Measurements from ENCODE around the gene LCN12.

The LCN12 gene

DNA sequence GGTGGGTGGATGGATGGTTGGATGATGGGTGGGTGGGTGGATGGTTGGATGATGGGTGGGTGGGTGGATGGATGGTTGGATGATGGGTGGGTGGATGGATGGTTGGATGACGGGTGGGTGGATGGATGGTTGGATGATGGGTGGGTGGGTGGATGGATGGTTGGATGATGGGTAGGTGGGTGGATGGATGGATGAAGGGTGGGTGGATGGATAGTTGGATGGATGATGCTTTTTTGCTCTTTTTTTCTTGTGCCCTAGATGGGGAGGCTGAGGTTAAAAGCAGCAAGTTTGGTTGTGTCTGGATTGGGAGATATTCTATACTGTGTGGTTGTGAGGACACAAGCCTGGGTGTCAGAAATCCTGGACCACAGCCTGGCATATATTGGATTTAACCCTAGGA is 5.4 kb downstream of the LCN12 start:
- TF ChIP-seq YY1 (IDR thresholded peaks at IDR 0.05; ENCODE audit: low read depth) = no peak
- TF ChIP-seq, protein P1, sequence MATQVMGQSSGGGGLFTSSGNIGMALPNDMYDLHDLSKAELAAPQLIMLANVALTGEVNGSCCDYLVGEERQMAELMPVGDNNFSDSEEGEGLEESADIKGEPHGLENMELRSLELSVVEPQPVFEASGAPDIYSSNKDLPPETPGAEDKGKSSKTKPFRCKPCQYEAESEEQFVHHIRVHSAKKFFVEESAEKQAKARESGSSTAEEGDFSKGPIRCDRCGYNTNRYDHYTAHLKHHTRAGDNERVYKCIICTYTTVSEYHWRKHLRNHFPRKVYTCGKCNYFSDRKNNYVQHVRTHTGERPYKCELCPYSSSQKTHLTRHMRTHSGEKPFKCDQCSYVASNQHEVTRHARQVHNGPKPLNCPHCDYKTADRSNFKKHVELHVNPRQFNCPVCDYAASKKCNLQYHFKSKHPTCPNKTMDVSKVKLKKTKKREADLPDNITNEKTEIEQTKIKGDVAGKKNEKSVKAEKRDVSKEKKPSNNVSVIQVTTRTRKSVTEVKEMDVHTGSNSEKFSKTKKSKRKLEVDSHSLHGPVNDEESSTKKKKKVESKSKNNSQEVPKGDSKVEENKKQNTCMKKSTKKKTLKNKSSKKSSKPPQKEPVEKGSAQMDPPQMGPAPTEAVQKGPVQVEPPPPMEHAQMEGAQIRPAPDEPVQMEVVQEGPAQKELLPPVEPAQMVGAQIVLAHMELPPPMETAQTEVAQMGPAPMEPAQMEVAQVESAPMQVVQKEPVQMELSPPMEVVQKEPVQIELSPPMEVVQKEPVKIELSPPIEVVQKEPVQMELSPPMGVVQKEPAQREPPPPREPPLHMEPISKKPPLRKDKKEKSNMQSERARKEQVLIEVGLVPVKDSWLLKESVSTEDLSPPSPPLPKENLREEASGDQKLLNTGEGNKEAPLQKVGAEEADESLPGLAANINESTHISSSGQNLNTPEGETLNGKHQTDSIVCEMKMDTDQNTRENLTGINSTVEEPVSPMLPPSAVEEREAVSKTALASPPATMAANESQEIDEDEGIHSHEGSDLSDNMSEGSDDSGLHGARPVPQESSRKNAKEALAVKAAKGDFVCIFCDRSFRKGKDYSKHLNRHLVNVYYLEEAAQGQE (IDR thresholded peaks at IDR 0.05; ENCODE audit: low read depth) = no peak
- no peak for TF ChIP-seq NFIC (IDR thresholded peaks at IDR 0.05)

DNA sequence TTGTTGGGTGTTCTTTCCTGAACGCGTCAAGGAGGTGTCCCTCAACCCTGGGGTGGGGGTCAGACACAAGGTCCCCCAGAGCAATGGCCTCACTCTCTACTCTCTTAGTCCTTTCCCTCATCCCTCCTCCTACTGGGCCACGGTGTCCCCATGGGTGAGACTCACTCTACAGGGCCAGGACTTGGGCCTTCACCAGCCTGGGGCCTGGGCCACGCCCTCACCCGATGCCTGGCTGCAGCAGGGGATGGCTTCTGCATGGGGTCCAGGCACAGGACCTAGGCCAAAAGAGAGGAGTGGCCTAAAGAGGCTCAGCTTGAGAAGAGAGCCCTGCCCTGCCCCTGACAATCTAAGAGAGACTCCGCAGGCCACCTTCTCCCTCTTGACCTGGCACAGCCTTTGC is 5.8 kb downstream of the LCN12 start:
- TF ChIP-seq RAD21 (IDR thresholded peaks at IDR 0.05; ENCODE audit: low read depth) (no peak), EGR1 (IDR thresholded peaks at IDR 0.05) (no peak), EP300 (IDR thresholded peaks at IDR 0.05; ENCODE audit: borderline replicate concordance) (no peak), CREB1 (IDR thresholded peaks at IDR 0.05; ENCODE audit: low read depth) (no peak), YY1 (IDR thresholded peaks at IDR 0.05; ENCODE audit: low read depth) (no peak), FOXM1 (IDR thresholded peaks at IDR 0.05; ENCODE audit: borderline replicate concordance, low read depth) (no peak), ZBTB7A (IDR thresholded peaks at IDR 0.05; ENCODE audit: low read depth) (no peak), NFIC (IDR thresholded peaks at IDR 0.05) (no peak), TAF1 (IDR thresholded peaks at IDR 0.05; ENCODE audit: low read depth) (no peak), CEBPB (IDR thresholded peaks at IDR 0.05) (no peak), TEAD4 (IDR thresholded peaks at IDR 0.05) (no peak)
- TF ChIP-seq, protein P1 (IDR thresholded peaks at IDR 0.05; ENCODE audit: low read depth) = no peak
- TF ChIP-seq, protein P2, sequence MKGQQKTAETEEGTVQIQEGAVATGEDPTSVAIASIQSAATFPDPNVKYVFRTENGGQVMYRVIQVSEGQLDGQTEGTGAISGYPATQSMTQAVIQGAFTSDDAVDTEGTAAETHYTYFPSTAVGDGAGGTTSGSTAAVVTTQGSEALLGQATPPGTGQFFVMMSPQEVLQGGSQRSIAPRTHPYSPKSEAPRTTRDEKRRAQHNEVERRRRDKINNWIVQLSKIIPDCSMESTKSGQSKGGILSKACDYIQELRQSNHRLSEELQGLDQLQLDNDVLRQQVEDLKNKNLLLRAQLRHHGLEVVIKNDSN (IDR thresholded peaks at IDR 0.05) = no peak

DNA sequence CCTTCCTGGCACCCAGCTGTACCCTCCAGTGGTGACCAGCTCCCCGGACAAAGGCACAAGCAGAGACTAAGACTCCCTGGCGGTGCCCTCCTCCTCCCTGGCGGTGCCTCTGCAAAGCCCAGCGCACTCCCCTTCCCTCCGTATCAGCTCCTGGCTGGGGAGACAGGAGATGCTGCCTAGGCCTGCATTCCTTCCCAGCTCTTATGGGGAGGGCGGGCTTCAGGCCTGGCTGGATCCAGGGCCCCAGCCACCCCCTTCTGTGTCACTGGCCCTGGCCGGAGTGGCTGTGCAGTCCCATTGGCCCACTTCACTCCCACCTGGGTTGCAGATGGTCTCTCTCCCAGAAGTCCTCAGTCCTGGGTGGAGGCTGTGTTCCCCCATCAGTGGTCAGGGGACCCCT is 6.4 kb downstream of the LCN12 start:
- TF ChIP-seq EGR1 (IDR thresholded peaks at IDR 0.05) = no peak
- no peak for TF ChIP-seq RAD21 (IDR thresholded peaks at IDR 0.05; ENCODE audit: low read depth)
- TF ChIP-seq, protein P1 (IDR thresholded peaks at IDR 0.05; ENCODE audit: low read depth) = no peak
- no peak for TF ChIP-seq FOXM1 (IDR thresholded peaks at IDR 0.05; ENCODE audit: borderline replicate concordance, low read depth)
- no peak for TF ChIP-seq ZBTB7A (IDR thresholded peaks at IDR 0.05; ENCODE audit: low read depth)
- no peak for TF ChIP-seq TEAD4 (IDR thresholded peaks at IDR 0.05)
- TF ChIP-seq TCF12 (IDR thresholded peaks at IDR 0.05; ENCODE audit: low read depth) = no peak
- TF ChIP-seq, protein P2 (IDR thresholded peaks at IDR 0.05) = no peak
- TF ChIP-seq CEBPB (IDR thresholded peaks at IDR 0.05) = no peak
- no peak for TF ChIP-seq EP300 (IDR thresholded peaks at IDR 0.05; ENCODE audit: borderline replicate concordance)
- TF ChIP-seq, protein P3, sequence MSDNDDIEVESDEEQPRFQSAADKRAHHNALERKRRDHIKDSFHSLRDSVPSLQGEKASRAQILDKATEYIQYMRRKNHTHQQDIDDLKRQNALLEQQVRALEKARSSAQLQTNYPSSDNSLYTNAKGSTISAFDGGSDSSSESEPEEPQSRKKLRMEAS (IDR thresholded peaks at IDR 0.05) = no peak

DNA sequence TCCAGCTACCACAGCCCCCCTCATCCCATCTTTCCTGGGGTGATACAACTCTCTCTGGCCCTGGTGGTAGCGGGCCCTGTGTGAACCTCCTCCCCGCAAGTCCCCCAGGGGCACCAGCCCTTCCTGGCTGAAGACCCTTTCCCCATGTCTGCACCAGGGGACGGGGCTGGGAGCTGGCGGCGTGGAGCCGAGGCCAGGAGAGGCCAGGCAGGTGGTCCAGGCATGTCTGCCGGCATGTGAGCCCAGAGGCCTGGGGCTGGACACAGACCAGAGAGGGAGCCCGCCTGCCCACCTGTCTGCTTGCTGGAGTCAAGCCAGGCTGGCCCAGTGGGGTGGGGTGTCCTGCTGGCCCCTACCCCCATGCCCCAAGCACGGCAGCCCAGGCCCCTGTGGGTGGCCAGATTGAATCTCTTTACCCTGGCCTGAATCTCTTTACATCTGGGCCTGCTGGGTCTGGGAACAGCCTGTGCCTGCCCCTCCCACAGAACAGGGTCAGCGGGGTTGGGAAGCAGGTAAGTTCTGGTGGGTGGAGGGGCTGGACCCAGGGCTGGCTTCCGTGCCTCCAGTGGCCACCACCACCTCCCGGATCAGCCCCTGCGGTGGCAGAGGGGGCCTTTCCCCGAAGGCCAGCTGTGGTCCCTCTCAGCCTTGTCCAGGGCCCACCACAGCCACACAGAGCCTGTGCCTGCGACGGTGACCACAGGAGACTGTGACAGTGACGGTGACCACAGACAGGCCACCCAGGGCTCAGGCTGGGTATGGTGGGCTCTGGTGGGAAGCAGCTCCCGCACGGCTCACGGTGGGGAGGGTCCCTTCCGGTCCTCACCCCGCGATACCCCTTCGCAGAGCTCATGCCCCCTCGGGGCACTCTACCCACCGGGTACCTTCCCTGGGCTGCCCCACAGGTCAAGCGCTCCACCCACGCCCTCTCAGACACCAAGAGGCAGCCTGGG is 7.1 kb downstream of the LCN12 start:
- TF ChIP-seq TCF12 (IDR thresholded peaks at IDR 0.05; ENCODE audit: low read depth) = no peak
- no peak for TF ChIP-seq TEAD4 (IDR thresholded peaks at IDR 0.05)
- no peak for TF ChIP-seq YY1 (IDR thresholded peaks at IDR 0.05; ENCODE audit: low read depth)
- TF ChIP-seq CREB1 (IDR thresholded peaks at IDR 0.05; ENCODE audit: low read depth) = no peak
- no peak for TF ChIP-seq EP300 (IDR thresholded peaks at IDR 0.05; ENCODE audit: borderline replicate concordance)
- TF ChIP-seq, protein P2 (IDR thresholded peaks at IDR 0.05) = no peak
- TF ChIP-seq TAF1 (IDR thresholded peaks at IDR 0.05; ENCODE audit: low read depth) = no peak
- TF ChIP-seq FOXM1 (IDR thresholded peaks at IDR 0.05; ENCODE audit: borderline replicate concordance, low read depth) = no peak
- no peak for TF ChIP-seq ZBTB7A (IDR thresholded peaks at IDR 0.05; ENCODE audit: low read depth)
- TF ChIP-seq RAD21 (IDR thresholded peaks at IDR 0.05; ENCODE audit: low read depth) = no peak
- TF ChIP-seq CEBPB (IDR thresholded peaks at IDR 0.05) = no peak
- TF ChIP-seq NFIC (IDR thresholded peaks at IDR 0.05) = no peak
- TF ChIP-seq, protein P1 (IDR thresholded peaks at IDR 0.05; ENCODE audit: low read depth) = no peak
- TF ChIP-seq, protein P3 (IDR thresholded peaks at IDR 0.05) = no peak
- TF ChIP-seq EGR1 (IDR thresholded peaks at IDR 0.05) = no peak

Data from Ishikawa (cell line).